Fibroblast of lung (primary cell): ENCODE data around the gene FANCI. TPM values are rescaled to one million over a fixed set of nuclear protein-coding genes. Genes with fewer than 3 reads are reported as not detected.

Experiments
- DNase-seq, 2 donors: peaks; one replicate each; pipeline versions ENCODE4 v3.0.0 to v3.0.0-alpha.2; 2010; ENCODE audit warnings: low read depth in 2 of 2
- H2AFZ ChIP-seq: 2 replicates; pipeline ENCODE4 v1.5.1; 2012; ENCODE audit warnings: low read length, control low read depth, inconsistent platforms
- H3K27ac ChIP-seq: 2 replicates; pipeline ENCODE4 v1.5.1; 2011; ENCODE audit warnings: low read length, control low read depth; ENCODE audit not compliant: insufficient read depth
- H3K27me3 ChIP-seq: 2 replicates; pipeline ENCODE4 v1.5.1; 2011; ENCODE audit warnings: mild to moderate bottlenecking, low read length; ENCODE audit not compliant: control insufficient read depth, insufficient read depth
- H3K36me3 ChIP-seq: 2 replicates; pipeline ENCODE4 v1.5.1; 2011; ENCODE audit warnings: low read length; ENCODE audit not compliant: control insufficient read depth, insufficient read depth
- H3K4me1 ChIP-seq: 2 replicates; pipeline ENCODE4 v1.5.1; 2011; ENCODE audit warnings: low read length; ENCODE audit not compliant: control insufficient read depth, insufficient read depth; ENCODE audit errors: extremely low read depth
- H3K4me2 ChIP-seq: 2 replicates; pipeline ENCODE4 v1.5.1; 2011; ENCODE audit warnings: low read length, control low read depth; ENCODE audit not compliant: insufficient read depth; ENCODE audit errors: extremely low read depth
- H3K4me3 ChIP-seq, 4 experiments: fragments of 200-600 bp in 1 of 4; sonication (generic) in 1 of 4; replicated peaks in 1 of 4; 2 replicates each; pipeline ENCODE4 v1.5.1; 2011 to 2016; ENCODE audit warnings: low read length in 4 of 4, low read depth in 3 of 4, mild to moderate bottlenecking in 3 of 4, control low read depth in 2 of 4, inconsistent platforms in 1 of 4, mixed read lengths in 1 of 4; ENCODE audit not compliant: insufficient read depth in 1 of 4; ENCODE audit errors: control extremely low read depth in 1 of 4
- H3K79me2 ChIP-seq: 2 replicates; pipeline ENCODE4 v1.5.1; 2012; ENCODE audit warnings: mild to moderate bottlenecking, low read length, inconsistent platforms; ENCODE audit not compliant: control insufficient read depth, insufficient read depth
- H3K9ac ChIP-seq: 2 replicates; pipeline ENCODE4 v1.5.1; 2011; ENCODE audit warnings: mild to moderate bottlenecking, low read length, control low read depth; ENCODE audit not compliant: insufficient read depth
- H3K9me3 ChIP-seq: 2 replicates; pipeline ENCODE4 v1.5.1; 2012; ENCODE audit warnings: low read depth, low read length; ENCODE audit not compliant: control insufficient read depth, insufficient read depth
- H4K20me1 ChIP-seq: 2 replicates; pipeline ENCODE4 v1.5.1; 2011; ENCODE audit warnings: low read length; ENCODE audit not compliant: control insufficient read depth, insufficient read depth; ENCODE audit errors: extremely low read depth
- CTCF ChIP-seq, 2 donors: IDR thresholded peaks in 1 of 2; conservative IDR thresholded peaks in 1 of 2; 1 replicate in 1 of 2; 2 replicates in 1 of 2; pipeline ENCODE4 v1.5.1; 2011 to 2012; ENCODE audit warnings: low read length in 2 of 2, control low read depth in 1 of 2, inconsistent platforms in 1 of 2, low read depth in 1 of 2, mild to moderate bottlenecking in 1 of 2
- EZH2 ChIP-seq: IDR thresholded peaks from 2 replicates; pipeline ENCODE4 v1.5.1; 2012; ENCODE audit warnings: low read length, control low read depth, mild to moderate bottlenecking; ENCODE audit errors: missing control alignments
- polyA plus RNA-seq, 2 donors: library from polyadenylated mRNA; depleted of rRNA in 1 of 2; stranded (reverse) in 1 of 2; unstranded in 1 of 2; fragments of >200 nt; gene quantifications; 2 replicates each; pipeline ENCODE4 v1.2.1, GENCODE V29; 2011 to 2012; ENCODE audit warnings: missing spikeins in 1 of 2
- total RNA-seq: library from RNA; depleted of rRNA; stranded (reverse); fragments of >200 nt; gene quantifications from 2 replicates; pipeline ENCODE4 v1.2.1, GENCODE V29; 2014

Gene FANCI
- total and polyA plus RNA-seq, 2 donors (not counting 1 experiment from before 2014, with no cell fraction given) = 12.6 to 13.4 TPM

GRCh38 chr15:89200182-89200581 is 43.6 kb upstream of the FANCI start:
- TF ChIP-seq CTCF (conservative IDR thresholded peaks at IDR 0.05 in 1 of 2, IDR thresholded peaks at IDR 0.05 in 1 of 2; ENCODE audit: low read depth in 1 of 2, low read length in 2 of 2) (no peak), EZH2 (no peak)
- H3K9ac ChIP-seq = no peak overlapping the region
- H3K4me2 ChIP-seq = no peak overlapping the region
- no peak overlapping the region for H2AFZ ChIP-seq
- DNase-seq = no peak
- H3K27ac ChIP-seq = no peak overlapping the region
- H3K27me3 ChIP-seq = no peaks in the 10 kb centered on the region
- H3K4me3 ChIP-seq = no peak overlapping the region
- no peaks in the 10 kb centered on the region for H4K20me1 ChIP-seq
- H3K79me2 ChIP-seq = no peaks in the 10 kb centered on the region
- no peaks in the 10 kb centered on the region for H3K36me3 ChIP-seq
- no peaks in the 10 kb centered on the region for H3K9me3 ChIP-seq
- no peaks in the 10 kb centered on the region for H3K4me1 ChIP-seq

DNA sequence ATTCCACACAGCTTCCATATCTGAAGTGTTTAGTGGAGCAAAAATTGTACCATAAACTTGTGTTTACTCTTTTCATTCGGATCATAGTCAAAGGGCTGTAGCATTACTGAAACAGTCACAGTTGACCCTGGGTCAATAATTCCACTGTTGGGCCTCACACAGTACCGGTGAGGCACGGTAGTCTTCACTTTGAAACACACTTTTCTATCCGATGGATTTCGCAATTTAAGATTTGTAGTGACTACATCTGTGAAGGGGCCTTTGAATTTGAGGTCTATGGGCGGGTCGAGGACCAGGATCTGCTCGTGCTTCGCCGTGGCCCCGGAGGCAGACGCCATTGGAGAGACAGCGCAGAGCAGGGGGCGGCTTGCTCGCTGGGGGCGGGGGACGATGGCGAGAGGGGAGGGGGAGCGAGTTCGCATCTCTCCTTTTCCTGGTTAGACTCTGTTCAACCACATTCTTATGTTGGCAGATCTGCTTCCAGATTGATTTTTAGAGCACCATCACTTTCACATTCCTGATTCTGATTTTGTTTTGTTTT is 42.2 kb upstream of the FANCI start:
- no peak for DNase-seq
- no peaks in the 10 kb centered on the region for H3K9me3 ChIP-seq
- no peaks in the 10 kb centered on the region for H3K27me3 ChIP-seq
- H3K36me3 ChIP-seq = no peaks in the 10 kb centered on the region
- no peaks in the 10 kb centered on the region for H4K20me1 ChIP-seq
- H3K27ac ChIP-seq = no peak overlapping the region
- H2AFZ ChIP-seq = no peak overlapping the region
- H3K9ac ChIP-seq = no peak overlapping the region
- H3K4me1 ChIP-seq = no peaks in the 10 kb centered on the region
- H3K79me2 ChIP-seq = no peaks in the 10 kb centered on the region
- TF ChIP-seq CTCF (conservative IDR thresholded peaks at IDR 0.05 in 1 of 2, IDR thresholded peaks at IDR 0.05 in 1 of 2; ENCODE audit: low read depth in 1 of 2, low read length in 2 of 2) = no peak
- no peak overlapping the region for H3K4me2 ChIP-seq
- no peak overlapping the region for H3K4me3 ChIP-seq

- Histone ChIP-seq H3K9ac (no peak overlapping the region), H3K4me2 (no peak overlapping the region), H3K79me2 (no peaks in the 10 kb centered on the region), H2AFZ (no peak overlapping the region), H3K9me3 (no peaks in the 10 kb centered on the region), H4K20me1 (no peaks in the 10 kb centered on the region), H3K27me3 (no peaks in the 10 kb centered on the region), H3K36me3 (no peaks in the 10 kb centered on the region), H3K4me1 (no peaks in the 10 kb centered on the region), H3K27ac (no peak overlapping the region), H3K4me3 (no peak overlapping the region)
- TF ChIP-seq EZH2 (no peak), CTCF (conservative IDR thresholded peaks at IDR 0.05 in 1 of 2, IDR thresholded peaks at IDR 0.05 in 1 of 2; ENCODE audit: low read depth in 1 of 2, low read length in 2 of 2) (no peak)
- DNase-seq = no peak
These were observed 40.0 kb upstream of the FANCI start for GRCh38 chr15:89203705-89204273.
